COLO668 (cell line): ENCODE measurements around the gene RAP2A.
A peak's percentile ranks its signal among the peaks of the same experiment; 100 is the strongest.

Experiments used
- DNase-seq: peaks from one replicate; lab custom pipeline; 2025; ENCODE audit not compliant: unreplicated experiment; lab: John Stamatoyannopoulos, UW

RAP2A gene

DNA sequence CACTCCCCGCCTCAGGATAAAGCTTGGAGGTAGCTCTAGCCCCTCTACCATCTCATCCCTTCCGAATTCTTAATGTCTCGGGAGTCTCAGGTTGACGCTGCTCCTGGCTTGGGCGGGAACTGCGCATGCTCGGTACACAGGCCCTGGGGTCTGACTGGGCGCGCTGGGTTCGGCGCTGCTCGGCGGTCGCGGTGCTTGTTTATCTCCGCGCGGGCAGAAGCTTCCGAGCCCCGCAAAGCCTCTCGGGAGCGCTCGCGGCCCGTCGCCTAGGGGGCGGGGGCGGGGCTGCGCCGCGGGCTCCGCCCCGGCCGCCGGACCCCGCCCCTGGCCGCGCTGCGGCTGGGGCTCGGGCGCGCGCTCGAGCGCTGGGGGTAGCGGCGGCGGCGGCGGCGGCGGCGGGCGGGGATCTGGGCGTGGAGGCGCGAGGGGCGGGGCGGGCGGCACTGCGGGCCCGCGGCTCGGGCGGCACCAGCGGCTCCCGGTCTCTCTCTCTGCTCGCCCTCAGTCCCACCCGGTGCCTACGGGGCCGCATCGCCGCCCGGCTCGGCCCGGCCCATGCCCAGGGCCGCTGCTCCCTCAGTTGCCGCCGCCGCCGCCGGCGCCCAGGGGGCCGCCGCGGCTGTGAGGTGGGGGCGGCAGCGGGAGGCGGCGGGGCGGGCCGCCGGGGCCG, at the start of gene RAP2A:
TSS of gene RAP2A (plus strand) at position 443 of the 670 bp plus-strand sequence. CDS start 302 bp downstream, outside the sequence.
- peak; percentile 99 for DNase-seq

- DNase-seq, result no peak
Observed at GRCh38 chr13:97384371-97384770, 49.6 kb upstream of the RAP2A start.

GRCh38 chr13:97385146-97385545, 48.8 kb upstream of the RAP2A start:
- DNase-seq, result no peak

GRCh38 chr13:97385854-97386253, 48.1 kb upstream of the RAP2A start:
- DNase-seq, result no peak

- DNase-seq, result no peak
Observed at GRCh38 chr13:97386801-97387484, 47.0 kb upstream of the RAP2A start.

GRCh38 chr13:97387485-97387839, 46.5 kb upstream of the RAP2A start:
- DNase-seq, result no peak

DNA sequence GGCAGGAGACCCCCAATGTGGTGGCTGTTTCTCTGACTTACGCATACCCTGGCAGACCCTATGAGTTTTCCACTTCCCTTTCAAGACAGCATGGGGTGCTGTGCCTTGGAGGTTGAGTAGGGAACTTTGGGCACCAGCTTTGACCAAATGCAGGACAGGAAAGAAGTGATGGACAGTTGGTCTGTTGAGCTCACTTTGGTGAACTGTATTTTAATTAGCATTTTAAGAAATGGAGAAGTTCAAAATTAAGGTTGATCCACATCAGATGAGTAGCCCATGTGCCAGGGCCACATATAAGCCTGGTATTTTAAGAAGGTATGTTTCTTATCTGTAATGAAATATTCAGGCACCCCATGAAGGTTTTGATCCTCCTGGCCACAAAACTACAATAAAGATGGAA, 46.1 kb upstream of the RAP2A start:
- no peak for DNase-seq

- no peak for DNase-seq
Observed at GRCh38 chr13:97388373-97388772, 45.6 kb upstream of the RAP2A start.

GRCh38 chr13:97390941-97391600, 42.9 kb upstream of the RAP2A start:
- no peak for DNase-seq

- DNase-seq, result no peak
Observed at GRCh38 chr13:97392020-97392419, 41.9 kb upstream of the RAP2A start.

- no peak for DNase-seq
Observed at GRCh38 chr13:97394542-97394941, 39.4 kb upstream of the RAP2A start.

DNA sequence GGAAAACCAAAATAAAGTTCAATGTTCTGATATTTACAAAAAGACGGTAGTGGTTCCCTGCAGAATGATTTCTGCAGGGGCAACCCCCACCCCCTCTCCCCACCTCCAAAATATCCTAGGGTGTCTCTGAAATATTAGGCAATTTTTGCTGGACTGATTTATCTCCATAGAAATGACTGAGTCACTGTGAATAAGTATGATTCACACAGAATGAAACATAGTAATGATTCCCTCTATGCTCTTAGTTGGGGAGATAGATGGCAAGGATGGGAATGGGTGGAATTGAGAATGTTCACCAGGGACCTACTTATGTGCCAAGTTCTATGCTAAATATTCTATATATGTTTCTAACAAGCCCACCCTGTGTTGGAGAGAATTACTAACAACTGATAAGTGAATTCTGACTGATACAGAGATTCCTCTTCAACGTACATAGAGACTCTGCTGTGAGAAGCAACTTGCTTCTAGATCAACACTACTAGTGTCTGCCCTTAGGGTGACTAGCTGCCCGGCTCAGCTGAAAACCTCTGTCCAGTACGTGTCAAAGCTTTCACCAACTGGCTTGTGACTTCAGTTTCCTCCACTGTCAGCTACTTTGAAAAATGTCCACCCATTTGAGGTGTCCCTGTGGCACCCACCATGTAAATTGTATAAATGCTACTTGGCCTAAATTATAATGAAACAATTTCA, 38.4 kb upstream of the RAP2A start:
- no peak for DNase-seq

GRCh38 chr13:97397267-97397666, 36.7 kb upstream of the RAP2A start:
- DNase-seq, result no peak

- DNase-seq, result no peak
Observed at GRCh38 chr13:97401421-97401820, 32.5 kb upstream of the RAP2A start.

GRCh38 chr13:97403893-97404750, 29.8 kb upstream of the RAP2A start:
- DNase-seq, result no peak

DNA sequence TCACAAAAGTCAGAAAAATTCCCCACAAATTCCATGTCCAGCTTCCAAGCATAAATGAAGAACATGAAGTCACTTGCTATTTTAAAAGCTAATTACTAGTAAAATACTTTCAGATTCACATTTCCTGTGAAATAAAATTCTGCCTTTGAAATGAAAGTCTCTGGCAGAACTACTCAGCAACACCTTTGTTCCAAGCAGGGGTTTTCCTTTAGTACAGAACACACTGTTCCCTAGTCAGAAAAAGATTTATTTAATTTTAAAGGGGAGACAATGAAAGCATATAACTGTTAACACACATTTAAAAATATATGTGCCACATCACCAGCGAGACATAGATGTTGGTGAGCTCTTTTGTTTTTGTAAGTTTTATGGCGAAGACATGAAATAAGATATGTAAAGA, 26.4 kb upstream of the RAP2A start:
- no peak for DNase-seq

- DNase-seq, result no peak
Observed at GRCh38 chr13:97408938-97409337, 25.0 kb upstream of the RAP2A start.

GRCh38 chr13:97411984-97412383, 22.0 kb upstream of the RAP2A start:
- no peak for DNase-seq

- DNase-seq, result no peak
Observed at GRCh38 chr13:97413694-97414093, 20.3 kb upstream of the RAP2A start.

DNA sequence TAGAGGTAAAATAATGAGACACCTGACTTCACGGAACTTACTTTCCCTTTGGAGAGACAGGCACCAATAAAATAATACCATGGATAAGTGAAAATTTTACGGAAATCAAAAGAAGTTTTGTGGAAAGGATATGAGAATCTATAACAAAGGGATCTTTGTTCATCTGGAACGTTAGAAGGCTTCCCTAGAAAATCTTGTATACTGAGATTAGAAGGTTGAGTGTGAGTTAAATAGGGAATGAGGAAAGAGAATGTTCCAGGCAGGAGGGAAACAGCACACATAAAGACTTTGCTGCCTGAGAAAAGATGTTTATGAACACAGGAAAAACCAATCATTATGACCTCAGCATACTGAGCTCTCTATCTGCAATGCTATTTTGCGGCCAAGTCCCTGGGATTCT, 19.6 kb upstream of the RAP2A start:
- DNase-seq, result no peak

DNA sequence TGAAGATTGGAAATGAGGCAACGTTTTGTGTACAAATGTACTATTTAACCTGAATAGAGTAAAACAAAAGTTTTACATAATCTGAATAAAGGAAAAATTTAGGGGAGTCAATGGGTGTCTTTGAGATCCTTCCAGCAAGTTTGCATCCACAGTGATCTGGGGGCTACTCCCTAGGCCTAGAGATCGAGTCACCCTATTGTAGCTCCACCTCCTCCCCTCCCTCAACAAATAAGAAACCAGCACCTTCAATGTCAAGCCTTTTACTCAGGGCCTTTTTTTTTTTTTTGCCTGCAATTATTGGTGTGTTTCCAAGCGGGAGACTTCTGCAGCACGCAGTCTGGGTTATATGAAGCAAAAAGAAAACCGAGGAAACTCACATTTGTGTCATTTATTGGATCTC, 16.3 kb upstream of the RAP2A start:
- no peak for DNase-seq
